ES-I3 (cell line): ENCODE results near the gene B3GALT4.

Experiments used
- H3K36me3 ChIP-seq: 2 replicates; pipeline ENCODE4 v1.6.1; 2013; ENCODE audit warnings: mild to moderate bottlenecking, low read length, control low read depth, moderate library complexity; ENCODE audit not compliant: insufficient read depth
- H3K4me1 ChIP-seq: 2 replicates; pipeline ENCODE4 v1.6.1; 2013; ENCODE audit warnings: mild to moderate bottlenecking, control low read depth, low read length; ENCODE audit not compliant: insufficient read depth
- H3K9ac ChIP-seq: 2 replicates; pipeline ENCODE4 v1.6.1; 2013; ENCODE audit warnings: low read depth, mild to moderate bottlenecking, low read length, moderate library complexity
- H3K9me3 ChIP-seq: 2 replicates; pipeline ENCODE4 v1.6.1; 2013; ENCODE audit warnings: mild to moderate bottlenecking, low read length, moderate library complexity; ENCODE audit not compliant: control insufficient read depth, insufficient read depth

Gene B3GALT4

GRCh38 chr6:33320315-33321181, 43.6 kb downstream of the B3GALT4 start:
- H3K36me3 ChIP-seq: peaks cover 20% of the 10 kb centered on the region
- H3K4me1 ChIP-seq: peaks cover 16% of the 10 kb centered on the region; the same call in 1 of the 2 replicates
- H3K9ac ChIP-seq: no peak overlapping the region
- no peaks in the 10 kb centered on the region for H3K9me3 ChIP-seq

- H3K4me1 ChIP-seq: peaks cover 15% of the 10 kb centered on the region; the same call in 1 of the 2 replicates
- H3K9ac ChIP-seq: no peak overlapping the region
- peaks cover 20% of the 10 kb centered on the region for H3K36me3 ChIP-seq
- no peaks in the 10 kb centered on the region for H3K9me3 ChIP-seq
Measured at GRCh38 chr6:33321227-33321626, 44.3 kb downstream of the B3GALT4 start.

GRCh38 chr6:33323623-33323948, 46.7 kb downstream of the B3GALT4 start:
- Histone ChIP-seq H3K4me1 (peaks cover 9% of the 10 kb centered on the region; the same call in 1 of the 2 replicates), H3K9ac (peak overlapping the region; percentile 79), H3K36me3 (peaks cover 20% of the 10 kb centered on the region), H3K9me3 (no peaks in the 10 kb centered on the region)

- Histone ChIP-seq H3K36me3 (peaks cover 20% of the 10 kb centered on the region), H3K4me1 (peaks cover 7% of the 10 kb centered on the region; the same call in 1 of the 2 replicates), H3K9ac (peak overlapping the region; percentile 79; the same call in 1 of the 2 replicates), H3K9me3 (no peaks in the 10 kb centered on the region)
Measured at GRCh38 chr6:33324125-33324524, 47.2 kb downstream of the B3GALT4 start.
